HG03103 (cell line): ENCODE results near the gene PPDPF.
"Not testable (repeated sequence)": the region's sequence is repeated elsewhere in the genome, so short reads cannot be mapped to it uniquely, and the experiment has no call there.

ENCODE experiments used
- ATAC-seq: cut with Tn5 transposase; IDR thresholded peaks from one replicate; pipeline ENCODE4 v1.9.1; 2021; ENCODE audit warnings: low read depth; ENCODE audit not compliant: unreplicated experiment

PPDPF gene

GRCh38 chr20:63561624-63562396 is 41.2 kb downstream of the PPDPF start:
- ATAC-seq = no peak

- ATAC-seq = no peak
These were observed 42.1 kb downstream of the PPDPF start for GRCh38 chr20:63562461-63563224.

GRCh38 chr20:63563225-63563935 is 42.8 kb downstream of the PPDPF start:
- no peak for ATAC-seq

GRCh38 chr20:63564036-63564810 is 43.7 kb downstream of the PPDPF start:
- ATAC-seq = no peak

GRCh38 chr20:63565021-63565698 is 44.6 kb downstream of the PPDPF start:
- ATAC-seq = no peak

- ATAC-seq = no peak
These were observed 45.3 kb downstream of the PPDPF start for GRCh38 chr20:63565699-63566335.

GRCh38 chr20:63566395-63567135 is 46.0 kb downstream of the PPDPF start:
- ATAC-seq = no peak

GRCh38 chr20:63567136-63567385 is 46.5 kb downstream of the PPDPF start:
- ATAC-seq = no peak

- no peak for ATAC-seq
These were observed 47.0 kb downstream of the PPDPF start for GRCh38 chr20:63567386-63568169.

- ATAC-seq = no peak
These were observed 47.8 kb downstream of the PPDPF start for GRCh38 chr20:63568170-63568981.

GRCh38 chr20:63568986-63569949 is 48.7 kb downstream of the PPDPF start:
- ATAC-seq = no peak

GRCh38 chr20:63570281-63571086 is 49.9 kb downstream of the PPDPF start:
- ATAC-seq = no peak

- ATAC-seq = not testable (repeated sequence)
These were observed 50.5 kb downstream of the PPDPF start for GRCh38 chr20:63571087-63571478.
